Activated B cell treated with CpG ODN at 0.5 μM for 24 hours (primary cell): ENCODE measurements around the gene PSKH1. TPM values are rescaled to one million over a fixed set of nuclear protein-coding genes. Genes with fewer than 3 reads are reported as not detected.

Experiments
- ATAC-seq: fragments of 200-7000 bp; cut with Tn5 transposase; one replicate; pipeline ENCODE4 v1.10.0; 2021; ENCODE audit warnings: low read depth, mild to moderate bottlenecking, moderate library complexity
- CTCF ChIA-PET: fragments of 350-600 bp; sonication (Branson Sonifier 250); formaldehyde crosslinking; loops from one replicate; lab custom pipeline; 2021; ENCODE audit warnings: antibody characterized with exemption; lab: Charles Lee
- POLR2A ChIA-PET: fragments of 350-600 bp; sonication (Branson Sonifier 250); formaldehyde crosslinking; loops from one replicate; lab custom pipeline; 2021; ENCODE audit warnings: antibody characterized with exemption; lab: Charles Lee
- DNase-seq: peaks from one replicate; pipeline ENCODE4 v3.0.0; 2022
- H3K27ac Mint-ChIP-seq: one replicate; pipeline ENCODE4 v1.8.0; 2020; ENCODE audit warnings: mixed read lengths
- H3K27me3 Mint-ChIP-seq: one replicate; pipeline ENCODE4 v1.8.0; 2021; ENCODE audit warnings: mixed read lengths
- H3K36me3 Mint-ChIP-seq: one replicate; pipeline ENCODE4 v1.8.0; 2021; ENCODE audit warnings: low read depth, mixed read lengths
- H3K4me1 Mint-ChIP-seq: one replicate; pipeline ENCODE4 v1.8.0; 2021; ENCODE audit warnings: mixed read lengths
- H3K4me3 Mint-ChIP-seq: one replicate; pipeline ENCODE4 v1.8.0; 2020; ENCODE audit warnings: mild to moderate bottlenecking, mixed read lengths
- H3K9me3 Mint-ChIP-seq: one replicate; pipeline ENCODE4 v1.8.0; 2020; ENCODE audit warnings: mixed read lengths
- intact Hi-C: fragments of 100-400 bp; cut with micrococcal nuclease; formaldehyde crosslinking; loops from one replicate; pipeline ENCODE4 v1.15.1; 2024
- total RNA-seq: library from RNA; stranded (reverse); gene quantifications from 2 replicates; pipeline ENCODE4 v1.2.3, GENCODE V29; 2022
- TF ChIP-seq, protein P1 (sequence below): fragments of 200-600 bp; IDR thresholded peaks from one replicate; pipeline ENCODE4 v1.8.0; 2022; ENCODE audit warnings: antibody characterized with exemption, mild to moderate bottlenecking

The PSKH1 gene
- total RNA-seq, 1 donor from 2014 or later = 22.0 TPM

DNA sequence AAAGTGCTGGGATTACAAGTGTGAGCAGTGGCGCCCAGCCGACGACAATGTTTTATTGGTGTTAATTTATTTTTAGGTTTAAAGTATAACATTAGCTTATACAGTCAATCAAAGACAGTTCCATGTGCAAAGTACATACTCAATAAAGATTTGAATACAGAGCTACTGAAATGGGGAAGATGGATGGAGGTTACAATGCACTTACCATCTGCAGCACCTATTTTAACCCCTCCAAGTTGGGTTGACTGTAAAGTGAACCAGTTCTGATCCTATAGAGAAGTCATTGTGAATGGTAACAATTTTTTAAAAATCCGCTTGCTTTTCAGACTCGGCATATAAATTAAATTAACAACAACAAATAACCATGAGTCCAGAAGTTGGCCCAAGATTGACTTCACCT lies 679 bp upstream of the PSKH1 start:
- DNase-seq (no peak), ATAC-seq (no peak)
- CTCF ChIA-PET = interaction anchor here (0.6 to 1.6 kb wide), 3 partner anchors 8 to 165 kb away, joined by 3 to 8 read pairs (median 3); no protein-coding TSS in a partner anchor
- H3K36me3 Mint-ChIP-seq = peaks cover 8% of the 10 kb centered on the region
- H3K27ac Mint-ChIP-seq = peak overlapping the region; percentile 77
- POLR2A ChIA-PET = interaction anchor here (0.6 to 1.9 kb wide), 7 partner anchors 19 to 370 kb away, joined by 3 to 15 read pairs (median 3); partner anchors contain the start of genes GFOD2, NFATC3, PSMB10 and RANBP10
- intact Hi-C loops = loop anchor here (2.0 kb wide), 3 partner anchors 20 to 192 kb away; partner anchors contain the start of genes EDC4, NFATC3 and SLC12A4
- peaks cover 28% of the 10 kb centered on the region for H3K4me1 Mint-ChIP-seq
- no peaks in the 10 kb centered on the region for H3K9me3 Mint-ChIP-seq
- TF ChIP-seq, protein P1, sequence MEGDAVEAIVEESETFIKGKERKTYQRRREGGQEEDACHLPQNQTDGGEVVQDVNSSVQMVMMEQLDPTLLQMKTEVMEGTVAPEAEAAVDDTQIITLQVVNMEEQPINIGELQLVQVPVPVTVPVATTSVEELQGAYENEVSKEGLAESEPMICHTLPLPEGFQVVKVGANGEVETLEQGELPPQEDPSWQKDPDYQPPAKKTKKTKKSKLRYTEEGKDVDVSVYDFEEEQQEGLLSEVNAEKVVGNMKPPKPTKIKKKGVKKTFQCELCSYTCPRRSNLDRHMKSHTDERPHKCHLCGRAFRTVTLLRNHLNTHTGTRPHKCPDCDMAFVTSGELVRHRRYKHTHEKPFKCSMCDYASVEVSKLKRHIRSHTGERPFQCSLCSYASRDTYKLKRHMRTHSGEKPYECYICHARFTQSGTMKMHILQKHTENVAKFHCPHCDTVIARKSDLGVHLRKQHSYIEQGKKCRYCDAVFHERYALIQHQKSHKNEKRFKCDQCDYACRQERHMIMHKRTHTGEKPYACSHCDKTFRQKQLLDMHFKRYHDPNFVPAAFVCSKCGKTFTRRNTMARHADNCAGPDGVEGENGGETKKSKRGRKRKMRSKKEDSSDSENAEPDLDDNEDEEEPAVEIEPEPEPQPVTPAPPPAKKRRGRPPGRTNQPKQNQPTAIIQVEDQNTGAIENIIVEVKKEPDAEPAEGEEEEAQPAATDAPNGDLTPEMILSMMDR = no peak
- H3K4me3 Mint-ChIP-seq = peak overlapping the region; percentile 84
- no peaks in the 10 kb centered on the region for H3K27me3 Mint-ChIP-seq

DNA sequence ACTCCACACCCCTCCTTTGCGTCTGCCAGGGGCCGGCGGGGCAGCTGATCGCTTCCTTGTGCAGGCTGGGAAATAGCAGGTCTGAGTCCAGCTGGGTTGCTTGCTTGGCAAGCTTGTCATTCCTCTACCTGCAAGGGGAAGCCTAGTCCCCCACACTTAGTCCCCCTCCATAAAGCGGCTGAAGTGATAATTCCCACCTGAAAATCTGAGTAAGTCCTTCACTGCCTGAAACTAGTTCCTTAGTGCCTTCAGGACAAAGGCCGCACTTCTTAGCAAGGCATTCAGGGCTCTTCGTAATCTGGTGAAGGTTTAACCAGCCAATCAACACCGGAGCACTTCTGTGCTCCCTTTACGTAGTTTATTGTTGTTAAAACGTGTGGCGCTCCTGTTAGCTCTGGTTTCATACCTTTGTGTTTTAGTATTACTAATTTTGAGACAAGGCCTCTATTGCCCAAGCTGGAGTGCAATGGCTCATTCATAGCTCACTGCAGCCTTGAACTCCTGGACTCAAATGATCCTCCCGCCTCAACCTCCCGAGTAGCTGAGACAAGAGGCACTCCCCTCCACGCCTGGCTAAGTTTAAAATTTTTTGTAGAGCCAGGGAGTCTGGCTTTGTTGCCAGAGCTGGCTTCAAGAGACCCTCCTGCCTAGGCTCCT lies 817 bp downstream of the PSKH1 start:
- no peaks in the 10 kb centered on the region for H3K27me3 Mint-ChIP-seq
- peak overlapping the region; percentile 86 for H3K27ac Mint-ChIP-seq
- DNase-seq (no peak), ATAC-seq (no peak)
- CTCF ChIA-PET = interaction anchor here (1.4 kb wide), 1 partner anchor 77 kb away, joined by 3 read pairs; no protein-coding TSS in a partner anchor
- H3K4me3 Mint-ChIP-seq = peak overlapping the region; percentile 94
- POLR2A ChIA-PET = interaction anchor here (0.5 to 1.9 kb wide), 4 partner anchors 32 to 327 kb away, joined by 3 to 15 read pairs (median 4); partner anchors contain the start of genes DDX28, DUS2 and PSMB10
- TF ChIP-seq, protein P1 = no peak
- intact Hi-C loops = loop anchor here (1.0 to 2.0 kb wide), 8 partner anchors 21 to 191 kb away; partner anchors contain the start of genes DDX28, DUS2, EDC4 and NFATC3
- H3K36me3 Mint-ChIP-seq = peaks cover 8% of the 10 kb centered on the region
- peaks cover 31% of the 10 kb centered on the region for H3K4me1 Mint-ChIP-seq
- H3K9me3 Mint-ChIP-seq = no peaks in the 10 kb centered on the region

DNA sequence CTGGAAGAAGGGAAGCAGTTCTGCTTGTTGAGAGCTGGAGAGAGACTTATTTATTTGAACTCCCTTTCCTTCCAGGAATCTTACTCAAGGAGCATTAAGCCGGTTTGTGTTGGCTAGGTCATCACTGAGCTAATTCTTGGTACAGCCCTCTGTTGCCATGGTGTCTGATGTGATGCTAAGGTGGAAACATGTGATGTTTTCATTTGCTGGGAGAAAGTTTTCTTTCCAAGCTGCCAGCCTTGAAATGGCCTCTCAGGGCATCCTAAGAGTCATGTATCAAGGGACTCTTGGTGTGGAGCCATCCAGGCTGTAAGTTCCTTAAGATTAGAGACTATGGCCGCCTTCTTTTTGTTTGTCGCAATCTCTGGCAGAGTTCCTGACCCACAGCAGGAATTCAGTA lies 4.2 kb downstream of the PSKH1 start:
- ChIA-PET CTCF (interaction anchor here (0.8 to 1.1 kb wide), 3 partner anchors 13 to 38 kb away, joined by 3 read pairs; no protein-coding TSS in a partner anchor), POLR2A (interaction anchor here (0.9 kb wide), 1 partner anchor 13 kb away, joined by 3 read pairs; no protein-coding TSS in a partner anchor)
- Mint-ChIP-seq H3K27ac (no peak overlapping the region), H3K36me3 (peaks cover 14% of the 10 kb centered on the region), H3K4me3 (no peak overlapping the region), H3K4me1 (peaks cover 31% of the 10 kb centered on the region), H3K9me3 (no peaks in the 10 kb centered on the region), H3K27me3 (no peaks in the 10 kb centered on the region)
- ATAC-seq (no peak), DNase-seq (no peak)
- intact Hi-C loops = no loop called here
- TF ChIP-seq, protein P1 = no peak

DNA sequence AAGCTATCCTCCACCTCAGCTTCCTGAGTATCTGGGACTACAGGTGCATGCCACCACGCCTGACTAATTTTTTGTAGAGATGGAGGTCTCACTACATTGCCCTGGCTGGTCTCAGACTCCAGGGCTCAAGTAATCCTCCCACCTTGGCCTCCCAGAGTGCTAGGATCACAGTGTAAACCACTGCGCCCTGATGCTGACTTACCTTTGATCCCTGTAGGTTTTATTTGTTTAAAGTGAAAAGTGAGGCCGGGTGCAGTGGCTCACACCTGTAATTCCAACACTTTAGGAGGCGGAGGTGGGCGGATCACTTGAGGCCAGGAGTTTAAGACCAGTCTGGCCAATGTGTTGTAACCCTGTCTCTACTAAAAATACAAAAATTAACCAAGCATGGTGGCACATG lies 8.7 kb downstream of the PSKH1 start:
- peaks cover 26% of the 10 kb centered on the region for H3K36me3 Mint-ChIP-seq
- ATAC-seq (no peak), DNase-seq (no peak)
- ChIA-PET CTCF (interaction anchor here (1.0 kb wide), 1 partner anchor 18 kb away, joined by 3 read pairs; no protein-coding TSS in a partner anchor), POLR2A (interaction anchor here (0.7 kb wide), 1 partner anchor 113 kb away, joined by 4 read pairs; no protein-coding TSS in a partner anchor)
- H3K4me1 Mint-ChIP-seq = peaks cover 7% of the 10 kb centered on the region
- no peak overlapping the region for H3K27ac Mint-ChIP-seq
- H3K4me3 Mint-ChIP-seq = no peak overlapping the region
- intact Hi-C loops = no loop called here
- no peaks in the 10 kb centered on the region for H3K27me3 Mint-ChIP-seq
- H3K9me3 Mint-ChIP-seq = no peaks in the 10 kb centered on the region
- TF ChIP-seq, protein P1 = no peak

DNA sequence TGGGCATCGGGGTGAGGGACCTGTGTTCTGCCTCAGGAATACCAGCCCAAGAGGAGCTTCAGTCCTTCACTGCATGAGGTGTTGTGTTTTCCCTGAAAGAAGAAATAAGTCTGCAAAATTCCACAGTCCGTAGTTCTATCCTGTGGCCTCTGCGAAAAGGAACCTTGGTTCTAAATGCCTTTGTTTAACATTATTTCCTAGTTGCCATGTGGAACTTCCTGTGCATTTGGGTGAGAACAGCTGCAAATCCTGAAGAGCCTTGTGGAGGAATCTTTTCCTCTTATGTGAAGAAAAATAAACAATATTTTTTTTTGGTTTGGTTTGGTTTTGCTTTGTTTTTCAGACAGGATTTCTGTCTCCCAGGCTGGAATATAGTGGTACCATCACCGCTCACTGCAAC lies 9.8 kb downstream of the PSKH1 start:
- H3K9me3 Mint-ChIP-seq = no peaks in the 10 kb centered on the region
- H3K4me1 Mint-ChIP-seq = no peaks in the 10 kb centered on the region
- intact Hi-C loops = no loop called here
- H3K36me3 Mint-ChIP-seq = peaks cover 25% of the 10 kb centered on the region
- TF ChIP-seq, protein P1 = no peak
- H3K27me3 Mint-ChIP-seq = no peaks in the 10 kb centered on the region
- ATAC-seq (no peak), DNase-seq (no peak)
- H3K4me3 Mint-ChIP-seq = no peak overlapping the region
- CTCF ChIA-PET = interaction anchor here (0.7 kb wide), 1 partner anchor 19 kb away, joined by 3 read pairs; no protein-coding TSS in a partner anchor
- H3K27ac Mint-ChIP-seq = no peak overlapping the region
- POLR2A ChIA-PET = no interaction called here
